ENCODE measurements around the gene ADAD2. TPM values are rescaled to one million over a fixed set of nuclear protein-coding genes. Genes with fewer than 3 reads are reported as not detected.

The ADAD2 gene
- total and polyA plus RNA-seq, 12 donors = 0.36 to 5.9 (median 0.85) TPM; not detected in 4

DNA sequence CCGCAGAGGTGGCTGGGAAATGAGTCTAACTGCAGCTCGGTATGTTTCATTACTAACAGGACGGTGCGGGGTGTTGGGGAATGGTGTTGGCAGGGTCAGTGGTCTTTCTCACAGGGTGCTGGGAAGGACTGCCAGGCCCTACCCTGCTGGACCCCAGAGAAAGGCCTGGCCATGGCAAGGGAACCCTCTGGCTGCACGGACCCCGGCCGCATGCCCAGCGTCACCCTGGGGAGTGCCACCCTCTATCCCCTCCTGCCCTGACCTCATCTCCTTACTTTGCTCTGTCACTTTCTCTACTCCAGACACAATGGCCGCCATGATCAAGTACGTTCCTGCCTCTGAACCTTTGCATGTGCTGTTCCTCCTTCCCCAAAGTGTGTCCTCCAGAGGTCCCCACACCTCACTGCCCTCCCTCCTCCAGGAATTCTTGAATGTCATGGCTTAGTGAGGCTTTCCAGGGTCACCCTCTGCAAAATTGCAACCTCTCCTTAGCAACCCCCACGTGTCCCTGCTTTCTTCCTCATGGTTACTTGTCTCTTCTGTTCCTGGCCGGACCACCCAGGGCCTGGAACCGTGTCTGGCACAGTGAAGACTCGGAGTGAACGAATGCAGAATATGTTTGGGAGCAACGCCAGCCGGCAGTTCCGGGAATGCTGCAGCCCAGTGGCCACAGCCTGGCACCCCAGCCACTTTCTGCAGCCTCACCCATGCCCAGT lies 15.2 kb downstream of the ADAD2 start:
- no peak for ATAC-seq
- 85 to 87% methylated on average over 18 of the region's 18 CpGs for WGBS, 2 donors
- Histone ChIP-seq H3K36me3 (no peaks in the 10 kb centered on the region), H3K4me3 (no peak overlapping the region), H3K4me1 (no peaks in the 10 kb centered on the region), H3K27ac (no peak overlapping the region), H3K9me3 (peaks cover 0 to 4% (median 0%) of the 10 kb centered on the region in 11 donors), H3K27me3 (no peaks in the 10 kb centered on the region)
- intact Hi-C loops (cut with DNase I) = no loop called here
- DNase-seq = no peak
- TF ChIP-seq, protein P1, sequence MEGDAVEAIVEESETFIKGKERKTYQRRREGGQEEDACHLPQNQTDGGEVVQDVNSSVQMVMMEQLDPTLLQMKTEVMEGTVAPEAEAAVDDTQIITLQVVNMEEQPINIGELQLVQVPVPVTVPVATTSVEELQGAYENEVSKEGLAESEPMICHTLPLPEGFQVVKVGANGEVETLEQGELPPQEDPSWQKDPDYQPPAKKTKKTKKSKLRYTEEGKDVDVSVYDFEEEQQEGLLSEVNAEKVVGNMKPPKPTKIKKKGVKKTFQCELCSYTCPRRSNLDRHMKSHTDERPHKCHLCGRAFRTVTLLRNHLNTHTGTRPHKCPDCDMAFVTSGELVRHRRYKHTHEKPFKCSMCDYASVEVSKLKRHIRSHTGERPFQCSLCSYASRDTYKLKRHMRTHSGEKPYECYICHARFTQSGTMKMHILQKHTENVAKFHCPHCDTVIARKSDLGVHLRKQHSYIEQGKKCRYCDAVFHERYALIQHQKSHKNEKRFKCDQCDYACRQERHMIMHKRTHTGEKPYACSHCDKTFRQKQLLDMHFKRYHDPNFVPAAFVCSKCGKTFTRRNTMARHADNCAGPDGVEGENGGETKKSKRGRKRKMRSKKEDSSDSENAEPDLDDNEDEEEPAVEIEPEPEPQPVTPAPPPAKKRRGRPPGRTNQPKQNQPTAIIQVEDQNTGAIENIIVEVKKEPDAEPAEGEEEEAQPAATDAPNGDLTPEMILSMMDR (IDR thresholded peaks at IDR 0.05) = no peak

DNA sequence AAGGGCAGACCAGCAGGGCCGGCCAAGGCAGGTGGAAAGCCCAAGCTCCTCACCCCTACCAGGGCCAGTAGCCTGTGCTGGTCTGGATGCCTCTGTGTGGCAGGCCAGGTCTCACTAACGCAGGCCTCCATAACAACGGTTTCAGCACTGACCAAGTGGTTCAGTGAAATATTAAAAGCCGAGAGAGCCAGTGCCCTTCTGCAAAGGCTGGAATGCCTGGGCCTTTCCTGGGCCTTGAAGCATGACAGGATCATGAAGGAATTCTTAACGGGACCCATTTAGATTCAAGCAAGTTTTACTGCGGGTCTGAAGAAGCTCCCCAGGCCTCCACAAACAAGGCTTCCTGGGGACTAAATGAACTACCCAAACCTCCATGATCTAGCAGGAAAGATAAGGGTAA lies 16.3 kb downstream of the ADAD2 start:
- H3K27me3 ChIP-seq = no peaks in the 10 kb centered on the region
- peaks cover 0 to 4% (median 0%) of the 10 kb centered on the region in 11 donors for H3K9me3 ChIP-seq
- intact Hi-C loops (cut with DNase I) = no loop called here
- ATAC-seq = no peak
- no peak overlapping the region for H3K27ac ChIP-seq
- no peak overlapping the region for H3K4me3 ChIP-seq
- no peaks in the 10 kb centered on the region for H3K4me1 ChIP-seq
- DNase-seq = no peak
- WGBS, 2 donors = 62 to 68% methylated on average over 6 of the region's 6 CpGs
- TF ChIP-seq, protein P1 (IDR thresholded peaks at IDR 0.05) = no peak
- H3K36me3 ChIP-seq = no peaks in the 10 kb centered on the region

DNA sequence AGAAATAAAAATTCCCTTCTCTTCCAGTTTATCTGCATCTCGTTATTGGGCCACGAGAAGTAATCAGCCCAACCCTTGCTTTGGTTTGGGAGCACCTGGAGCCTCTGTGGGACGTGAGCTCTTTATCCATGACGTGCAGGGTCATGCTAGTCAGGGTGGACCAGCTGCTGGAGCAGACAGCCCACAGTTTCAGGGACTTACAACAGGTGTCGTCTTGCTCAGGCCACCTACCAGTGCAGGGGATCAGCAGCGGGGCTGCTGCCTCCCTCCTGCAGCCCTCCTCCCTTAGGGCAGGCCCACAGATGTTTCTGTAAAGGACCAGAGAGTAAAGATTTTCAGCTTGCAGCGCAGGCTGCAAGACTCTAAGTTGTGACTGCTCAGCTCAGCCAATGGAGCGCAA lies 16.9 kb downstream of the ADAD2 start:
- H3K4me3 ChIP-seq = no peak overlapping the region
- no peaks in the 10 kb centered on the region for H3K36me3 ChIP-seq
- ATAC-seq = no peak
- no peak for DNase-seq
- peaks cover 0 to 4% (median 0%) of the 10 kb centered on the region in 11 donors for H3K9me3 ChIP-seq
- 76 to 78% methylated on average over 8 of the region's 8 CpGs for WGBS, 2 donors
- TF ChIP-seq, protein P1 (IDR thresholded peaks at IDR 0.05) = no peak
- no peak overlapping the region for H3K27ac ChIP-seq
- intact Hi-C loops (cut with DNase I) = no loop called here
- H3K27me3 ChIP-seq = no peaks in the 10 kb centered on the region
- no peaks in the 10 kb centered on the region for H3K4me1 ChIP-seq

DNA sequence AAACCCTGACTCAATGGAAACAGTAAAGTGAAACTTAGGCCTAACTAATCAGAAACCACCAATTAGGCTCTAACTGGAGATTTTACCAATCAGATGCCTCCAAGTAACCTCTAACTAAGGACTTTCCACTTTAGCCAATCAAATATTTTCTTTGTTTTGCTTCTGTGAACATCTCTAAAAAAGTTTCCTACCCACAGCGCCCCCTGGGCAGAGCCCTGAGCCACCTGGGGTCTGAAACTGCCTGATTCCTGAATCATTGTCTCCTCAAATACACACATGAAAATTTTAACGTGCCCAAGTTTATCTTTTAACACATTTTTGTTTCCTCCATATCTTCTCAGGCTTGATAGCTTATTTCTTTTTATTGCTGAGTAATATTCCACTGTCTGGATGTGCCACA lies 19.0 kb downstream of the ADAD2 start:
- DNase-seq (no peak), ATAC-seq (no peak)
- intact Hi-C loops (cut with DNase I) = no loop called here
- TF ChIP-seq, protein P1 (IDR thresholded peaks at IDR 0.05) = no peak
- 82% methylated on average over 2 of the region's 2 CpGs for WGBS, 2 donors
- Histone ChIP-seq H3K9me3 (peaks cover 0 to 4% (median 0%) of the 10 kb centered on the region in 11 donors), H3K4me1 (peaks cover 0 to 9% (median 0%) of the 10 kb centered on the region in 9 donors), H3K4me3 (no peak overlapping the region), H3K27me3 (peaks cover 0 to 2% (median 0%) of the 10 kb centered on the region in 7 donors), H3K36me3 (no peaks in the 10 kb centered on the region), H3K27ac (no peak overlapping the region)

All from heart right ventricle (tissue), 16 donors.